ENCODE results near the gene PXT1. TPM values are rescaled to one million over a fixed set of nuclear protein-coding genes. Genes with fewer than 3 reads are reported as not detected.
"Not testable (repeated sequence)": the region's sequence is repeated elsewhere in the genome, so short reads cannot be mapped to it uniquely, and the experiment has no call there.

PXT1 gene, protein sequence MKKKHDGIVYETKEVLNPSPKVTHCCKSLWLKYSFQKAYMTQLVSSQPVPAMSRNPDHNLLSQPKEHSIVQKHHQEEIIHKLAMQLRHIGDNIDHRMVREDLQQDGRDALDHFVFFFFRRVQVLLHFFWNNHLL
- not detected for total RNA-seq

DNA sequence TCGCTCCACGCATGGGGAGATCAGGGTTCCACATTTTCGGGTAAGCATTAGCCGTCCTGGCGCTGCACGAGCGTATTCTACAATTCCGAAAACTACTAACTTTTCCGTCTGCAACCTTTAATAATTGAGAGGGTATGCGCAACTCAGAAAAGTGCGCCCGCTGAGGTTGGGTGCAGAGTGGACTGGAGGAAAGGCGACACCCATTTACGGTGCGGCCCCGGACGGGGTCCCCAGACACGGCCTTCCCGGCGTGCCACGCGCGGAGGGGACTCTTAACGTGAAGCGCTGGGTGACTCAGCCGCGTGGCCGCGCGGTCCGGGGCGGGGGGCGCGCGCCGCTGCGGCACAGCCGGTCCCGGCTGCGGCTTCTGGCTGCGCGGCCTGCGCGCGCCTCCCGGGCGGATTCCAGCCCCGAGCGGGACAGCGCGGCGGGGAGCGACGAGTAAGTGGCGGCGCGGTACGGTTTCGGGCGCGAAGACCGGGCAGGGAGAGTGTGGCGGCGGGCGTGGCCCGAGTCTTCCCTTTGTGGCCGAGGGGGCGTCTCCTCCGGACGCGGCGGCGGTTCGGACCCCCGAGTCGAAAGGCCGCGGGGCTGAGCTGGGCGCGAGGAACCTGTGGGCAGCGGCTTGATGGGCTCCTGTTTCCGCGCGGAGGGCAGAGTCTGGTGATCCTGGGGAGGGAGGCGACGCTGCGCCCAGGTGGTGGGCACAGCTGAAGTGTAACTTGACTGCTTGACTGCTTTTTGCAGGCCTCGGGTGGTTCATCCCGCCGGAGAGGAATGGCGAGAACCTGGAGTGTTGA is at the start of gene PXT1, which contains the start of gene KCTD20:
Gene PXT1 (minus strand): TSS at position 184 of the 800 bp plus-strand sequence. CDS start 16,772 bp downstream, outside the sequence.
Gene KCTD20 (plus strand): TSS at position 330 of the 800 bp plus-strand sequence. CDS start 27,098 bp downstream, outside the sequence.
- peak; percentile 95 for DNase-seq

DNA sequence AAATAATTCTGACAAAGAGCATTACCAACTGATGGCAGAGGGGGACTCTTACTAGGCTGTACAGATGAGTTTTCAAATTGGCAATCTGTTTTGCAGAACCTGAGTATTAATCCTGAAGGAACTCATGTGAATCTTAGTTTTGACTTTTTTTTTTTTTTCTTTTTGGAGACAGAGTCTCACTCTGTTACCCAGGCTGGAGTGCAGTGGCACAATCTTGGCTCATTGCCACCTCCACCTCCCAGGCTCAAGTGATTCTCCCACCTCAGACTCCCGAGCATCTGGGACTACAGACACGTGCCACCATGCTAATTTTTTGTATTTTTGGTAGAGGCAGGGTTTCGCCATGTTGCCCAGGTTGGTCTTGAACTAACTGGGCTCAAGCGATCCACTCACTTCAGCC is 49.4 kb upstream of the PXT1 start:
- DNase-seq = no peak

DNA sequence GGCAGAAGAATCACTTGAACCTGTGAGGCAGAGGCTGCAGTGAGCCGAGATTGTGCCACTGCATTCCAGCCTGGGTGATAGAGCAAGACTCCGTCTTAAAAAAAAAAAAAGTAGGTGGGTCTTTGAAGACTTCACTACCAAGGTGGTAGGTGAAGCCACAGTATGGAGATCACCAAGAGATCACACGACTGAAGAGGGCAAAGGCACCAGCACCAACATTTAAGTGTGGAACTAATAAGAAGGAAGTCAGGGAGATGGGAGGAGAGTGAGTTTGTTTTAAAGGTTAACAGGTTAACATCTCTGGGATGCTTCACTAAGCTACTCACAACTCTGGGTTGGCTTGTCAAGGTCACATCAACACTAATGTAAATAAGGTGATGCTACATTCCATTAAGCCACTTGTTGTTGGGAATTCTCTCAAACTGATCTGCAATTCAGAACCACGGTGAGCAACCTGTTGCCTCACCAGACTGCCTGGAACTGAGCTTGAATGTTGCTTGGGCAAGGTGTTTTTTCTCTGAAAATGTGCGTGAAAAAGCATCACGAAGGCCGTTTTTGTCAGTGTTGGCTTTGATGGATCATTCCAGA is 48.8 kb upstream of the PXT1 start:
- DNase-seq = no peak

DNA sequence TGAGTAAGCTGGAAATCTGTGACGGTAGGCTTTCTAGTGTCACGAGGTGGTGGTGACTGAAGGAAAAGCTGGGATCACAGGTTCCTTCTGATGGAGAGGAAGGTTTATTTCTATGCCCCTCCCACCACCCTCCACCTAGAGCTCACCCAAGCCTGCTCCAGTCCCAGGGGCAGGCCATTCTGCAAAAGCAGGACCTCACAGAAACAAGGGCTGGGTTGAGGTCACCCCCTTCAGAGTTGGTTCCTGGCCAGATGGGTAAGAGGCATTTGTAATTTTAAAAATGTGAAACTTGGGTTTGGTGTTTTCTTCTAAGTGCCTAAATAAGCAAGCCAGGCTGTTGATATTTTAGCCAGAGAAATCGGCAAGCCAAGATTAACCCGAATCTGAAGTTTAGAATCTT is 46.8 kb upstream of the PXT1 start:
- DNase-seq = no peak

DNA sequence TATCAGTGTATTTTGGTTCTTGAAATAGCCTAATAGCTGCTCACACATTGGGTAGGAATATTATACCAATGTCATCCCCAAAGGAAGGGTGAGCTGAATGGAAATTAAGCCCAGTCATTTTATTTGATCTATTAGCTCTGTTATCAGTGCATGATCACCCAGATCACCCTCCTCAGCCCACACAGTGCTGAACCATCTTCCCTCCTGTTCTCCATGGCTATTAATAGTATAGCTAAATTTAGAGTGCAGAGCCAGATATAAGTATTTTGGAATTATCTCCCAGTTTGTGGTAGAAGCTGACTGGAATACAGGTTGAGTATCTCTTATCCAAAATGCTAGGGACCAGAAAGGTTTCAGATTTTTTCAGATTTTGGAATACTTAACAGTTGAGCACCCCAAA is 45.6 kb upstream of the PXT1 start:
- DNase-seq = no peak

DNA sequence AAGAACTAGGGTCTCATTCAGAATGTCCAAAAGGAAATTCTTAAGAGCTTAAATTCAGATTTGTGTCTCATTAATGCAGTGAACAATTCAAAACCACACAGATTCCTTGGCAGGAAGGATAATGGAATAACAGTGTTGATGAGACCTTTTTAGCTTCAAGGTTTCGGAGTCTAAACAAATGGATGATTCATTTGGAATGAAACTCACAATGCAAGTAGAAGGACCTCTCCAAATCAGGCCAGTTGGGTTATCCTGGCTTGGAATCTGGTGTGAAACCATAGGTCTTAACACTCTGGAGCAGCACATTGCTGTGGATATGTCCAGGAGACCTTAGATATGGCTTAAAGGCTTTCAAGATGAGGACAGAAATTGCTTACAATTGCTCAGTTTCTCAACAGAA is 45.0 kb upstream of the PXT1 start:
- no peak for DNase-seq

DNA sequence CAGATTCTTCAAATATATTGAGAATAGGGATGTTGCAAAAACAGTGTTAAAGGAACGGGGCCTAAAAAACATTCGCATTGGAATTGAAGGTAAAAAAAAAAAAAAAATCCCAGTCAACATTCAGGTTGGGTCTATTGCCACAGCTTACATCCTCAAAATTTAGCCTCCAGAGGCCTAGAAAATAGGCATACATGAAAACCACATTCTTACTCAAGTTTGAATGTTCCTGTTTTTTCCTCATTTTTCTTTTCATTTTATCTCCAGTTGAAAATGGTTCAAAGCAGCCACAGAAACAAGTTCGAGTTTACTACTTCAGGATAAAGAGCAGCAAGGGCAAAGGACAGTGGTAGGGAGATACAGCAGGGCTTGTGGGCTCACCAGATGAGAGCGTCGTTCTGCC is 42.1 kb upstream of the PXT1 start:
- DNase-seq = no peak

DNA sequence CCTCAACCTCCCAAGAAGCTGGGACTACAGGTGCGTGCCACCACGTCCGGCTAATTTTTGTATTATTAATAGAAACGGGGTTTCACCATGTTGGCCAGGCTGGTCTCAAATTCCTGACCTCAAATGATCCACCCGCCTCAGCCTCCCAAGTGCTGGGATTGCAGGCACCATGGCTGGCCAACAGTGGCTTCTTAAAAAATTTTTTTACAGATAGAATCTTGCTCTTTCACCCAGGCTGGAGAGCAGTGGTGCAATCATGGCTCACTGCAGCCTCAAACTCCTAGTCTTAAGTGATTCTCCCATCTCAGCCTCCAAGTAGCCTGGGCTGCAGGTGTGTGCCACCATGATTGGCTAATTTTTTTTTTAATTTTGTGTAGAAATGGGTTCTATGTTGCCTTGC is 40.7 kb upstream of the PXT1 start:
- DNase-seq = not testable (repeated sequence)

DNA sequence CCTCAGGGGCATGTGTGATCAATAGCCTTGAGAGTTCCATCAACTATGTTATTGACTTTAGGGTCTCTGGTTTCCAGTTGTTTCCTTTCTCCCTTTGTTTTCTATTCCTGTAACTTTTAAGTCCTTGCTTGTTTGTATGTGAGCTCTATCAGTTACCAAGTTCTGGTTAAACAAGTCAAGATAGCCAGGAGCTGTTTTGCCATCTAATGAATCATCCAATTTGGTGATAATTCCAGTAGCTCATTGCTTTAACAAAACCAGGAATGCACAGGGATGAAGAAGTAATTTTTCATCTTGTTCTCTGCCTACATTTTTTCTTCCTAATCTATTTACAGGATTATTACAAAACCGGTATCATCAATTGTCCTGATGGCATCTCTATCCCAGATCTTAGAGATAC is 36.6 kb upstream of the PXT1 start:
- no peak for DNase-seq

DNA sequence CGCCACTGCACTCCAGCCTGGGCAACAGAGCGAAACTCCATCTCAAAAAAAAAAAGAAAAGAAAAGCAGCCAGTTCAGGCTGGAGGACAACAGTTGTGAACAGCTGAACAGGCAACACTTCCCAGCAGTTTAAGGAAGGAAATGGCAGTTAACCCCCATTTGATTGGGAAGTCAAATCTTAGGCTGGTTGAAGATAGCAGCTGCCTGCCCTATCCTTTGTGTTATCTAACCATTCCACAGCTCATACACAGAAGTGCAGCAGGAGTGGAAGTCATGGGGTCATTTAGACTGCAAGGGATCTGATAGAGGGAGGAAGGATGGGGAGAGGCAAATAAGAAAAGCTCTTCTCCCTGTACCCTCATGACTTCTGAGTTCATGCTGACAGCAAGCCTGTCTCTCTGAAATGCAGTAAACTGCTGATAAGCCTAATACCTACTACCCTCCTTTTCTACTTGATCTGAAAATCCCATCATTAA is 35.4 kb upstream of the PXT1 start:
- no peak for DNase-seq

DNA sequence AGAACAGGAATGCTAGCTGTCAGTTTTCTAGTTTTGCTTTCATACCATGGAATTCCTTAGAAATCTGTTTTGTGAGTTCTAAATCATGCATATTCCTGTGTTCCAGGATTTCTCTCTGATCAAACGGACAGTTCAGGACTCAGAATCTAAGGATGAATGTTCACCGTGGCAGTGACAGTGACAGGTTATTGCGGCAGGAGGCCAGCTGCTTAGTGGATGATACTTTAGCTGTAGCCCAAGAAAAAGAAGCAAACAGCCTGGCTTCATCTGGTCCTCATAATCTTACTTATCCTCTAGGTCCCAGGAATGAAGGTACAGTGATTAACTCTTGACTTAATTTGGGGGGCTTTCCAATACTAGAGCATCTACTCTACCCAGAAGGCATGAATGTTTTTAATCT is 27.3 kb upstream of the PXT1 start:
- no peak for DNase-seq

DNA sequence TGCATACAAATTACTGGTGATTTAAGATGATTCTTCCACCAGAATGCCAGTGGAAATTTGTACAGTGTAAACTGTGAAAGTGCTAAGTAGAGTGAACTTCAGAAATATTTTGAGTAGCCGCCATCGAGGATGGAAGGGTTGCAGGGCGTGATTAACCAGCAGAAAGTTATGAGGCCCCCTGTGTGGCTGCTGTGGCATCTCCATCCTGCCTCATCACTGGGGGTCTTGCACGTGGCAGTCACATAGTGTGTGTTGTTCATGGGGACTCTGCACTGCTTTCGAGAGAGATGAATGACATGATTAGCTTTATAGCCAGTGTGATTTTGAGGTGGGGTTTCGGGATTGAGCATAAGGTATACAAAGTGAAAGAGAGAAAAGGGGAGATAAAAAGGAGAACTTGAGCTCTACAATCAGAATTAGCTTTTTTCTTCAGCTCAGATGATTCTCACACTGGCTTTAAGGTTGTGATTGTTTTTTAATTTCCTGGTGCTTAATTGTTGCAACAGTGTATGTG is 26.6 kb upstream of the PXT1 start:
- no peak for DNase-seq

DNA sequence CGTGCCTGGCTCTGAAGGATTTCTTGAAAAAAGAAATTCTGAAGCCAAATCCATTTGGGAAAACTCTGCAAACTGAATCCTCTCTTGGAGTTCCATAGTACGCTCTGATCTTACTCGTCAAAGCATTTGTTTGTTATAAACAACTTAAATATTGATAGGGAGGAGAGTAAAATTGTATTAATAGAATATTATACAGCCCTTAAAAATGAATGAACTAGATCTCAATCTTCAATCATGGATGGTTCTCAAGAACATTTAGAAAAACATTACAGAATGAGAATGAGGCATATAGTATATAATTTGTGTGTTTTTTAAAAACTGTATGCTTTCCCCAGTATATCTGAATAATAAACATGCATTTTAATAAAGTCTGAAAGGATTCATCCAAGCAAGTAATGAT is 25.0 kb upstream of the PXT1 start:
- no peak for DNase-seq

DNA sequence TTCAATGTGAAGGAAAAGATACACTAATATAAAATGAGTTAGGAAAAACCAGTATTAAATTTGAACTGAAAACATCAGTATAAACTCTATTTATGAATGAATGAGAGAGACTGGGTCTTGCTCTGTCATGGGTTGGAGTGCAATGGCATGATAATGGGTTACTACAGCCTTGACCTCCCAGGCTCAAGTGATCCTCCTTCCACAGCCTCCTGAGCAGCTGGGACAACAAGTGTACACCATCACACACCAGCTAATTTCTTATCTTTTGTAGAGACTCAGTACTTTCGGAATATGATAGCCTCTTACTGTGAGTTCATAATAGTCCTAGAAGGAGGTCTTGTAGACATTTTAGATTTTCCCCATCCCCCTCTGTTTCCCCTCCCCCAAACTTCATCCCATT is 21.6 kb upstream of the PXT1 start:
- DNase-seq = no peak

DNA sequence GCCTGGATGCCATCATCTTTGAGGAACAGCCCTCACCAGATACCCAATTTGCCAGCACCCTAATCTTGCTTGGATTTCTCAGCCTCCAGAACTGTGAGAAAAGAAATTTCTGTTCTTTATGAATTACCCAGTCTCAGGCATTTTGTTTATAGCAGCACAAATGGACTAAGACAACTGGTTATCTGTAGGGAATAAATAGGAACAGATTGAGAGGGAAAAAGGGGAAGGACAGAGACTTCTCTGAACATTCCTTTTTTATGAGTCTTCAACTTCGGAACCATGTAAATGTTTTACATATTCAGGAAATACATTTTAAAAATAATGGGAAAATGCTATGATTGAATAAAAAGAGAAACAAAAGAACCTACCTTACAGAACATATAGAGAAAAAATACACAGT is 21.0 kb upstream of the PXT1 start:
- no peak for DNase-seq

DNA sequence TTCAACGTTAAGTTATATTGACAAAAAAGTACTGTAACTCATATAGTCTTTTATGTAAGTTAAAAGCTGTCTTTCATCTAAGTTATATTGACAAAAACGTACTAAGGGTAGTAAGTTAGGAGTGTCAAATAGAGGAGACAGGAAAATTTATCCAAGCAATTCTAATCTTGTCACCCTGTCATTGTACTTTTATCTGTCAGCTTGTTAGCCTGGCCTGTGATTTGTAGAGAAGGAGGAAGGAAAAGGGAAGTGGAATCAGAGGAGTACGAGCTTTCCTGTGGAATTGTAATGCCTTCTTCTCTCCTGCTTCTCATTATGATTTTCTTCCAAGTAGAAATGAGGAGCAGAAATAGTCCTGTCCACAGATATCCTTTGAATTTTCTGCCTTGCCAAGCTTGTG is 19.0 kb upstream of the PXT1 start:
- DNase-seq = no peak

DNA sequence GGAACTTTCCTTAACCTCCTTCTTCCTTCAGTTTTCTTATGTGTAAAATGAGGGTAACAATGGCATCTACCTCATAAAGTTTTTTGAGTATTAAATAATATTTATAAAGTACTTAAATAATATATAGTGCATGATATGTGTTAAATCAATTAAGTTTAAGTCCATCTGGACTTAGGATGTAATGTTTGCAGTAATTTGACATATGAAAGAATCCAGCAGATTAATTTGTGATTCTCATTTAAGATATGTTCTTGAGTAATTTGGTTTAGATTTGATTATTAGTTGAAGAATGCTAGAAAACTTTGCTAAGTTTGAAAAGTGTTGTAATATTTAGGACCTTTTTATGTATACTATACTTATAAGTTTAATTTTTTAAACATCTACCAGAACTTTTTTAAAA is 18.3 kb upstream of the PXT1 start:
- no peak for DNase-seq

DNA sequence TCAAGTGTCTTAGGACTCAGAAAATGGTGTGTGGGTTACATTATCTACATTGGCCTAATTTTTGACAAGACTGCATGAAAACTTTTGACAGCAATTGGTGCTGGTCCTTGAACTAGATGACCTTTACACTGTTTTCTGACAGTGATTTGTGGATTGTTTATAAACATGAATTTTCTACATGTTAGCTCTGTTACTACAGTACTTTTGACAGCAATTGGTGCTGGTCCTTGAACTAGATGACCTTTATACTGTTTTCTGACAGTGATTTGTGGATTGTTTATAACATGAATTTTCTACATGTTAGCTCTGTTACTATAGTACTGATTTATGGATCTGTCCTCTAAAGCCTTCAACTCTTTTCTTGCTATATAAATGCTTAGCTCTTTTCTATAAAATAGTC is 16.8 kb upstream of the PXT1 start:
- DNase-seq = no peak

DNA sequence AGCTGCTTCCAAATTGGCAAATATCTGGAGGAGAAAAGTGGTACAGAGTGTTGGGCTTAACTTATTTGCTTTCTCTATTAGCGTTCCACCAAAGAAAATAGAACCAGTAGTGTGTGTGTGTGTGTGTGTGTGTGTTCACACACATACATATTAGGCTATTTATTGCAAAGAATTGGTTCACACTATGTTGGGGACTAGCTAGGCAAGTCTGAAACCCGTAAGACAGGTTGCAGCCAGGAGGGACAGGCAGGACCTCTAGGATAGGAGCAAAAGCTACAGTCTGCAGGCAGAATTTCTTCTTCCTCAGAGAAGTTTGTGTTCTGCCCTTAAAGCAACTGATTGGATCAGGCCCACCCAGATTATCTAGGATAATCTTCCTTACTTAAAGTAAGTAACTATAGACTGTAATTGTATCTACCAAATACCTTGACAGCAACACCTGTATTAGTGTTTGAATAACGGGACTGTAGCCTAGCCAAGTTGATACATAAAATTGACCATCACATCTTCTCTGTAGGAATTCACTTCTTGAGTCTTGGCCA is 12.9 kb upstream of the PXT1 start:
- DNase-seq = peak; percentile 33

DNA sequence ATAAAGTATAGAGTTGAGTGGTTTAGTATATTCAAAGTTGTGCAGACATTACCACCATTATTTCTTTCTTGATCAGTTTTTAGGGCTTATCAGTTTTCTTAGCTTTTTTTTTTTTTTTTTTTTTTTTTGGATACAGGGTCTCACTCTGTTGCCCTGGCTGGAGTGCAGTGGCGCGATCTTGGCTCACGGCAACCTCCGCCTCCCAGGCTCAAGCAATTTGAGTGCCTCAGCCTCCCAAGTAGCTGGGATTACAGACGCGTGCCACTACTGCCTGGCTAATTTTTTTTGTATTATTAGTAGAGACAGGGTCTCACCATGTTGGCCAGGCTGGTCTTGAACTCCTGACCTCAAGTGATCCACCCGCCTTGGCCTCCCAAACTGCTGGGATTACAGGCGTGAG is 10.2 kb upstream of the PXT1 start:
- DNase-seq = not testable (repeated sequence)

DNA sequence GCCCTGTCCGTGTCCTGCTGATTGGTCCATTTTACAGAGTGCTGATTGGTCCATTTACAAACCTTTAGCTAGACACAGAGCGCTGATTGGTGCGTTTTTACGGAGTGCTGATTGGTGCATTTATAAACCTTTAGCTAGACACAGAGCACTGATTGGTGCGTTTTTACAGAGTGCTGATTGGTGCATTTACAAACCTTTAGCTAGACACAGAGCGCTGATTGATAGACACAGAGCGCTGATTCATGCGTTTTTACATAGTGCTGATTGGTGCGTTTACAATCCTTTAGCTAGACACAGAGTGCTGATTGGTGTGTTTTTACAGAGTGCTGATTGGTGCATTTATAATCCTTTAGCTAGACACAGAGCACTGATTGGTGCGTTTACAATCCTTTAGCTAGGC is 6.5 kb upstream of the PXT1 start:
- DNase-seq = not testable (repeated sequence)

DNA sequence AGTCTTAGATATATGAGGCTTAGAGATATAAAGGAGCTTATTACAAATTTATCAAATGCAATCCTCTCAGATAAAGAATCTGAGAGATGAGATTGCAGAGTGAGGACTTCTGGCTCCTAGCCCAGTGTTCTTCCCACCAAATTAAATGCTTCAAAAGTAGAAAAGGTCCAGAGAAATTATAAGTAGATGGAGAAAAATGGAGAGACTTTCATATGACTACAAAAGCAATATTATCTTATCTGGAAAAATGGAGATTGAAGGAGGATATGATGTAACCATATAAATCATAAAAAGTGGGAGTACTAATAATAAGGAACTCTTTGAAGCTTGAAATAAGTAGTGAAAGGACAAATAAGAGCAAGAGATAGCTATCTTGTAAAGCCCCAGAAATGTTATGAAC is 3.0 kb upstream of the PXT1 start:
- DNase-seq = no peak

DNA sequence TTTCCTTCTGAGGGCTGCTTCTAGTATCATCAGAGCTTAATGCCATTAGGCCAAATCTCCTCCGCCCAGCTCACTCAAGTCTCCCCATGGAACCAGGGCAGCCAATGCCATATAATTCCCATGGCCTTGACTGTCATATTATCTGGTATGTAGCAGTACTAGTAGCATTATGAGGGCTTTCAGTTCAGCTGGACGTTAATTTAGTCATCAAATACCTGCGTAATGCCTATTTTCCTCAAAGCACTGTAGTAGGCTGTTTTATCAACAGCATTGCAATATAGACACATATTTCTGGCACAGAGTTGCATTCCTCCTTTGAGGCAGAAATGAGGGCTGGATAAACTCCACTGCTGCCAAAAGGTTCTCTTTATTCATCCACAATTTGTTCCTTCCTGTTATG is 1.8 kb upstream of the PXT1 start:
- peak; percentile 18 for DNase-seq

Data from tongue (tissue), 2 donors.